B cell (primary cell): Measurements from ENCODE around the gene S1PR1. TPM values are rescaled to one million over a fixed set of nuclear protein-coding genes. Genes with fewer than 3 reads are reported as not detected.

ENCODE experiments used
- ATAC-seq: fragments of 200-7000 bp; cut with Tn5 transposase; one replicate; pipeline ENCODE4 v1.10.0; 2021; ENCODE audit warnings: low read depth, mild to moderate bottlenecking, moderate number of reproducible peaks, moderate library complexity
- CTCF ChIA-PET: fragments of 350-600 bp; sonication (Branson Sonifier 250); formaldehyde crosslinking; loops from one replicate; lab custom pipeline; 2021; ENCODE audit warnings: antibody characterized with exemption, inconsistent platforms; lab: Charles Lee
- POLR2A ChIA-PET: fragments of 350-600 bp; sonication (Branson Sonifier 250); formaldehyde crosslinking; loops from one replicate; lab custom pipeline; 2021; ENCODE audit warnings: antibody characterized with exemption; lab: Charles Lee
- DNase-seq: peaks from one replicate; pipeline ENCODE4 v3.0.0; 2013
- H2AFZ ChIP-seq: 2 replicates; pipeline ENCODE4 v1.6.1; 2012; ENCODE audit warnings: mild to moderate bottlenecking, low read depth, low read length; ENCODE audit not compliant: insufficient read depth, poor library complexity, severe bottlenecking
- H3K27ac ChIP-seq, 2 donors: 1 replicate in 1 of 2; 2 replicates in 1 of 2; pipeline ENCODE4 v1.5.1; 2012 to 2013; ENCODE audit warnings: low read length in 2 of 2, mild to moderate bottlenecking in 2 of 2, moderate library complexity in 1 of 2
- H3K27me3 ChIP-seq, 4 experiments: fragments of 200-600 bp in 1 of 4; sonication (generic) in 1 of 4; replicated peaks in 1 of 4; 1 replicate in 2 of 4; 2 replicates in 2 of 4; pipeline versions ENCODE4 v1.6.1 to v1.7.0; 2013 to 2016; ENCODE audit warnings: low read length in 3 of 4, mild to moderate bottlenecking in 2 of 4, mixed read lengths in 1 of 4, moderate library complexity in 1 of 4; ENCODE audit not compliant: insufficient read depth in 4 of 4, control insufficient read depth in 3 of 4; ENCODE audit errors: control extremely low read depth in 1 of 4
- H3K36me3 ChIP-seq, 2 experiments: replicated peaks in 1 of 2; 1 replicate in 1 of 2; 2 replicates in 1 of 2; pipeline versions ENCODE4 v1.6.1 to v1.7.1; 2013; ENCODE audit warnings: low read length in 1 of 2; ENCODE audit not compliant: insufficient read depth in 2 of 2, control insufficient read depth in 1 of 2; ENCODE audit errors: control extremely low read depth in 1 of 2, extremely low read depth in 1 of 2
- H3K4me1 ChIP-seq, 2 donors: fragments of 200-600 bp in 1 of 2; sonication (generic) in 1 of 2; 1 replicate in 1 of 2; 2 replicates in 1 of 2; pipeline versions ENCODE4 v1.5.1 to v1.6.1; 2013 to 2017; ENCODE audit warnings: low read length in 2 of 2; ENCODE audit not compliant: control insufficient read depth in 2 of 2, insufficient read depth in 2 of 2
- H3K4me2 ChIP-seq: replicated peaks from 2 replicates; pipeline ENCODE3; 2012; ENCODE audit warnings: mild to moderate bottlenecking, low read depth, low read length; ENCODE audit not compliant: poor library complexity, severe bottlenecking
- H3K4me3 ChIP-seq, 5 experiments: fragments of 200-600 bp in 1 of 5; sonication (generic) in 1 of 5; 1 replicate in 3 of 5; 2 replicates in 2 of 5; pipeline versions ENCODE4 v1.5.1 to v1.7.0; 2011 to 2016; ENCODE audit warnings: low read length in 4 of 5, mild to moderate bottlenecking in 4 of 5, low read depth in 2 of 5, control low read depth in 1 of 5, moderate library complexity in 1 of 5; ENCODE audit not compliant: insufficient read depth in 1 of 5; ENCODE audit errors: control extremely low read depth in 1 of 5, extremely low read depth in 1 of 5
- H3K79me2 ChIP-seq: fragments of 200-600 bp; sonication (generic); one replicate; pipeline ENCODE4 v1.6.0; 2016; ENCODE audit warnings: low read length; ENCODE audit not compliant: control insufficient read depth, insufficient read depth
- H3K9ac ChIP-seq: fragments of 200-600 bp; sonication (generic); 2 replicates; pipeline ENCODE4 v1.6.1; 2017; ENCODE audit warnings: mild to moderate bottlenecking, low read length, moderate library complexity
- H3K9me3 ChIP-seq, 3 donors: one replicate each; pipeline versions ENCODE4 v1.6.1 to v1.7.1; 2013; ENCODE audit warnings: low read length in 2 of 3; ENCODE audit not compliant: control insufficient read depth in 2 of 3, insufficient read depth in 1 of 3; ENCODE audit errors: control extremely low read depth in 1 of 3
- H4K20me1 ChIP-seq: 2 replicates; pipeline ENCODE4 v1.6.0; 2012; ENCODE audit warnings: mild to moderate bottlenecking, low read length; ENCODE audit not compliant: insufficient read depth, control insufficient read depth, poor library complexity, severe bottlenecking
- H3K27ac Mint-ChIP-seq: one replicate; pipeline ENCODE4 v1.8.0; 2021; ENCODE audit warnings: mixed read lengths
- H3K27me3 Mint-ChIP-seq: one replicate; pipeline ENCODE4 v1.8.0; 2021; ENCODE audit warnings: mixed read lengths
- H3K4me1 Mint-ChIP-seq: one replicate; pipeline ENCODE4 v1.8.0; 2021; ENCODE audit warnings: mixed read lengths
- H3K4me3 Mint-ChIP-seq: one replicate; pipeline ENCODE4 v1.8.0; 2021; ENCODE audit warnings: mixed read lengths
- H3K9me3 Mint-ChIP-seq: one replicate; pipeline ENCODE4 v1.8.0; 2022; ENCODE audit warnings: mixed read lengths; ENCODE audit not compliant: insufficient read depth
- EZH2 ChIP-seq: IDR thresholded peaks from 2 replicates; pipeline ENCODE4 v1.6.1; 2012; ENCODE audit warnings: borderline replicate concordance, low read depth, mild to moderate bottlenecking, moderate library complexity, low read length; ENCODE audit not compliant: insufficient read depth, poor library complexity, severe bottlenecking
- WGBS: methylation state at CpG from one replicate; pipeline ENCODE4 v1.1.5; 2013; ENCODE audit warnings: missing lambda C conversion rate; ENCODE audit not compliant: insufficient coverage; 5-methylcytosine and 5-hydroxymethylcytosine counted together
- intact Hi-C: fragments of 100-400 bp; cut with micrococcal nuclease; formaldehyde crosslinking; loops from one replicate; pipeline ENCODE4 v1.10.0; 2022
- polyA plus RNA-seq: library from polyadenylated mRNA; depleted of rRNA; stranded (reverse); fragments of >200 nt; gene quantifications from 2 replicates; pipeline ENCODE4 v1.2.3, GENCODE V29; 2012
- total RNA-seq, 2 donors: library from RNA; stranded (reverse); fragments of 120-200 nt in 1 of 2; gene quantifications; 1 replicate in 1 of 2; 2 replicates in 1 of 2; pipeline versions ENCODE4 v1.2.3 to v1.2.4, GENCODE V29; 2013 to 2022
- TF ChIP-seq, protein P1 (sequence below): fragments of 200-600 bp; IDR thresholded peaks from one replicate; pipeline ENCODE4 v1.8.0; 2022; ENCODE audit warnings: antibody characterized with exemption, mild to moderate bottlenecking

Gene S1PR1
- total and polyA plus RNA-seq, 2 donors (not counting 1 experiment from before 2014, with no cell fraction given): 44.5 to 225 TPM

GRCh38 chr1:101238681-101239094 lies 1.9 kb downstream of the S1PR1 start:
- peak overlapping the region; percentile 74 to 98 (median 86) for H3K4me3 ChIP-seq
- peak overlapping the region; percentile 12 for H2AFZ ChIP-seq
- H3K9ac ChIP-seq: peak overlapping the region; percentile 93
- Mint-ChIP-seq H3K27ac (peak overlapping the region; percentile 92), H3K27me3 (no peaks in the 10 kb centered on the region), H3K9me3 (no peaks in the 10 kb centered on the region), H3K4me1 (peaks cover 66% of the 10 kb centered on the region), H3K4me3 (peak overlapping the region; percentile 97)
- peak; percentile 83 for DNase-seq
- peaks cover 51 to 59% of the 10 kb centered on the region in 2 donors for H3K4me1 ChIP-seq
- 6% methylated on average over 17 of the region's 17 CpGs for WGBS
- POLR2A ChIA-PET: interaction anchor here (0.5 to 6.1 kb wide), 14 partner anchors 9 to 289 kb away, joined by 3 to 85 read pairs (median 8); partner anchors contain the start of gene DPH5
- CTCF ChIA-PET: interaction anchor here (0.6 to 12.4 kb wide), 67 partner anchors 10 to 321 kb away, joined by 3 to 257 read pairs (median 5); partner anchors contain the start of gene DPH5
- H3K79me2 ChIP-seq: peaks cover 72% of the 10 kb centered on the region
- TF ChIP-seq EZH2: no peak
- TF ChIP-seq, protein P1, sequence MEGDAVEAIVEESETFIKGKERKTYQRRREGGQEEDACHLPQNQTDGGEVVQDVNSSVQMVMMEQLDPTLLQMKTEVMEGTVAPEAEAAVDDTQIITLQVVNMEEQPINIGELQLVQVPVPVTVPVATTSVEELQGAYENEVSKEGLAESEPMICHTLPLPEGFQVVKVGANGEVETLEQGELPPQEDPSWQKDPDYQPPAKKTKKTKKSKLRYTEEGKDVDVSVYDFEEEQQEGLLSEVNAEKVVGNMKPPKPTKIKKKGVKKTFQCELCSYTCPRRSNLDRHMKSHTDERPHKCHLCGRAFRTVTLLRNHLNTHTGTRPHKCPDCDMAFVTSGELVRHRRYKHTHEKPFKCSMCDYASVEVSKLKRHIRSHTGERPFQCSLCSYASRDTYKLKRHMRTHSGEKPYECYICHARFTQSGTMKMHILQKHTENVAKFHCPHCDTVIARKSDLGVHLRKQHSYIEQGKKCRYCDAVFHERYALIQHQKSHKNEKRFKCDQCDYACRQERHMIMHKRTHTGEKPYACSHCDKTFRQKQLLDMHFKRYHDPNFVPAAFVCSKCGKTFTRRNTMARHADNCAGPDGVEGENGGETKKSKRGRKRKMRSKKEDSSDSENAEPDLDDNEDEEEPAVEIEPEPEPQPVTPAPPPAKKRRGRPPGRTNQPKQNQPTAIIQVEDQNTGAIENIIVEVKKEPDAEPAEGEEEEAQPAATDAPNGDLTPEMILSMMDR: peak; percentile 95
- H3K27ac ChIP-seq: peak overlapping the region; percentile 58 to 84
- no peaks in the 10 kb centered on the region for H3K9me3 ChIP-seq
- ATAC-seq: peak; percentile 13
- peaks cover 38% of the 10 kb centered on the region for H4K20me1 ChIP-seq
- intact Hi-C loops: loop anchor here (1.0 to 5.0 kb wide), 10 partner anchors 9 to 886 kb away; partner anchors contain the start of gene CDC14A
- H3K27me3 ChIP-seq: no peaks in the 10 kb centered on the region
- H3K4me2 ChIP-seq: peak overlapping the region; percentile 77
- peaks cover 0 to 52% of the 10 kb centered on the region in 2 experiments for H3K36me3 ChIP-seq
